ENCODE results near the gene ABR.

- TF ChIP-seq, protein P1, sequence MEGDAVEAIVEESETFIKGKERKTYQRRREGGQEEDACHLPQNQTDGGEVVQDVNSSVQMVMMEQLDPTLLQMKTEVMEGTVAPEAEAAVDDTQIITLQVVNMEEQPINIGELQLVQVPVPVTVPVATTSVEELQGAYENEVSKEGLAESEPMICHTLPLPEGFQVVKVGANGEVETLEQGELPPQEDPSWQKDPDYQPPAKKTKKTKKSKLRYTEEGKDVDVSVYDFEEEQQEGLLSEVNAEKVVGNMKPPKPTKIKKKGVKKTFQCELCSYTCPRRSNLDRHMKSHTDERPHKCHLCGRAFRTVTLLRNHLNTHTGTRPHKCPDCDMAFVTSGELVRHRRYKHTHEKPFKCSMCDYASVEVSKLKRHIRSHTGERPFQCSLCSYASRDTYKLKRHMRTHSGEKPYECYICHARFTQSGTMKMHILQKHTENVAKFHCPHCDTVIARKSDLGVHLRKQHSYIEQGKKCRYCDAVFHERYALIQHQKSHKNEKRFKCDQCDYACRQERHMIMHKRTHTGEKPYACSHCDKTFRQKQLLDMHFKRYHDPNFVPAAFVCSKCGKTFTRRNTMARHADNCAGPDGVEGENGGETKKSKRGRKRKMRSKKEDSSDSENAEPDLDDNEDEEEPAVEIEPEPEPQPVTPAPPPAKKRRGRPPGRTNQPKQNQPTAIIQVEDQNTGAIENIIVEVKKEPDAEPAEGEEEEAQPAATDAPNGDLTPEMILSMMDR (IDR thresholded peaks at IDR 0.05): no peak
- no peak for TF ChIP-seq POLR2A (IDR thresholded peaks at IDR 0.05)
- TF ChIP-seq EP300 (IDR thresholded peaks at IDR 0.05): no peak
Observed at GRCh38 chr17:1037238-1037879, 142.4 kb downstream of the ABR start.
